Mesenchymal stem cell (in vitro differentiated cells and primary cell): ENCODE measurements around the gene GSAP.

ENCODE experiments used
- DNase-seq: peaks from one replicate; pipeline ENCODE4 v3.0.0-alpha.2; 2013
- H2AFZ ChIP-seq: one replicate; pipeline ENCODE4 v1.6.1; 2013; ENCODE audit warnings: low read depth, mild to moderate bottlenecking, control low read depth, inconsistent platforms, low read length, moderate library complexity
- H2AK5ac ChIP-seq: 2 replicates; pipeline ENCODE4 v1.6.1; 2013; ENCODE audit warnings: low read length, moderate library complexity, mild to moderate bottlenecking, inconsistent platforms; ENCODE audit not compliant: severe bottlenecking
- H2BK120ac ChIP-seq: one replicate; pipeline ENCODE4 v1.6.1; 2013; ENCODE audit warnings: low read depth, mild to moderate bottlenecking, inconsistent platforms, low read length, moderate library complexity
- H2BK12ac ChIP-seq, 2 experiments: one replicate each; pipeline ENCODE4 v1.6.1; 2013; ENCODE audit warnings: inconsistent platforms in 2 of 2, low read length in 2 of 2, mild to moderate bottlenecking in 2 of 2, moderate library complexity in 2 of 2, control low read depth in 1 of 2
- H2BK15ac ChIP-seq: one replicate; pipeline ENCODE4 v1.6.1; 2013; ENCODE audit warnings: mild to moderate bottlenecking, low read depth, inconsistent platforms; ENCODE audit not compliant: poor library complexity, severe bottlenecking
- H2BK5ac ChIP-seq: 2 replicates; pipeline ENCODE4 v1.6.1; 2013; ENCODE audit warnings: low read depth, mild to moderate bottlenecking, low read length, control low read depth, inconsistent platforms; ENCODE audit not compliant: poor library complexity, severe bottlenecking
- H3K14ac ChIP-seq, 2 experiments: one replicate each; pipeline ENCODE4 v1.6.1; 2013; ENCODE audit warnings: inconsistent platforms in 2 of 2, low read length in 2 of 2, control low read depth in 1 of 2, mild to moderate bottlenecking in 1 of 2, moderate library complexity in 1 of 2
- H3K18ac ChIP-seq, 2 experiments: one replicate each; pipeline ENCODE4 v1.6.1; 2013; ENCODE audit warnings: inconsistent platforms in 2 of 2, low read length in 2 of 2, control low read depth in 1 of 2, low read depth in 1 of 2, mild to moderate bottlenecking in 1 of 2
- H3K23ac ChIP-seq, 2 experiments: one replicate each; pipeline ENCODE4 v1.6.1; 2013; ENCODE audit warnings: inconsistent platforms in 2 of 2, low read length in 2 of 2, mild to moderate bottlenecking in 2 of 2, moderate library complexity in 2 of 2, control low read depth in 1 of 2
- H3K27ac ChIP-seq: 2 replicates; pipeline ENCODE4 v1.5.1; 2013; ENCODE audit warnings: mild to moderate bottlenecking, moderate library complexity, low read length, control low read depth, inconsistent platforms; ENCODE audit not compliant: poor library complexity, severe bottlenecking
- H3K27me3 ChIP-seq, 2 experiments: 2 replicates each; pipeline versions ENCODE4 v1.6.1 to v1.7.0; 2013; ENCODE audit warnings: low read length in 2 of 2, mild to moderate bottlenecking in 2 of 2, moderate library complexity in 2 of 2, control low read depth in 1 of 2, inconsistent platforms in 1 of 2; ENCODE audit not compliant: control insufficient read depth in 1 of 2, insufficient read depth in 1 of 2
- H3K36me3 ChIP-seq, 2 experiments: 2 replicates each; pipeline versions ENCODE4 v1.6.1 to v1.7.0; 2013; ENCODE audit warnings: low read length in 2 of 2, control low read depth in 1 of 2, inconsistent platforms in 1 of 2, low read depth in 1 of 2, mild to moderate bottlenecking in 1 of 2; ENCODE audit not compliant: insufficient read depth in 2 of 2, control insufficient read depth in 1 of 2
- H3K4ac ChIP-seq, 2 experiments: one replicate each; pipeline ENCODE4 v1.6.1; 2013; ENCODE audit warnings: inconsistent platforms in 2 of 2, low read length in 2 of 2, mild to moderate bottlenecking in 2 of 2, moderate library complexity in 2 of 2, control low read depth in 1 of 2, low read depth in 1 of 2
- H3K4me1 ChIP-seq: 2 replicates; pipeline ENCODE4 v1.6.1; 2013; ENCODE audit warnings: low read depth, low read length, control low read depth; ENCODE audit not compliant: control insufficient read depth, insufficient read depth
- H3K4me2 ChIP-seq: 2 replicates; pipeline ENCODE4 v1.6.1; 2013; ENCODE audit warnings: low read length, mild to moderate bottlenecking, inconsistent platforms; ENCODE audit not compliant: poor library complexity, severe bottlenecking
- H3K4me3 ChIP-seq, 2 experiments: 2 replicates each; pipeline versions ENCODE4 v1.5.1 to v1.7.0; 2013; ENCODE audit warnings: low read length in 2 of 2, mild to moderate bottlenecking in 2 of 2, control low read depth in 1 of 2, low read depth in 1 of 2; ENCODE audit not compliant: insufficient read depth in 1 of 2
- H3K79me1 ChIP-seq: replicated peaks from 2 replicates; pipeline ENCODE4 v1.6.1; 2013; ENCODE audit warnings: mild to moderate bottlenecking, control low read depth, low read length, inconsistent platforms; ENCODE audit not compliant: poor library complexity, severe bottlenecking
- H3K9ac ChIP-seq: 2 replicates; pipeline ENCODE4 v1.7.0; 2013; ENCODE audit warnings: mild to moderate bottlenecking, low read length, moderate library complexity
- H3K9me3 ChIP-seq: 2 replicates; pipeline ENCODE4 v1.7.0; 2013; ENCODE audit warnings: mild to moderate bottlenecking, low read length; ENCODE audit not compliant: control insufficient read depth
- H4K8ac ChIP-seq: one replicate; pipeline ENCODE4 v1.6.1; 2013; ENCODE audit warnings: inconsistent platforms, mild to moderate bottlenecking, low read length, moderate library complexity
- H4K91ac ChIP-seq: one replicate; pipeline ENCODE4 v1.6.1; 2013; ENCODE audit warnings: mild to moderate bottlenecking, low read length, inconsistent platforms
- WGBS: methylation state at CpG from one replicate; pipeline ENCODE4 v1.1.7; 2013; ENCODE audit warnings: mixed read lengths; 5-methylcytosine and 5-hydroxymethylcytosine counted together

The GSAP gene

DNA sequence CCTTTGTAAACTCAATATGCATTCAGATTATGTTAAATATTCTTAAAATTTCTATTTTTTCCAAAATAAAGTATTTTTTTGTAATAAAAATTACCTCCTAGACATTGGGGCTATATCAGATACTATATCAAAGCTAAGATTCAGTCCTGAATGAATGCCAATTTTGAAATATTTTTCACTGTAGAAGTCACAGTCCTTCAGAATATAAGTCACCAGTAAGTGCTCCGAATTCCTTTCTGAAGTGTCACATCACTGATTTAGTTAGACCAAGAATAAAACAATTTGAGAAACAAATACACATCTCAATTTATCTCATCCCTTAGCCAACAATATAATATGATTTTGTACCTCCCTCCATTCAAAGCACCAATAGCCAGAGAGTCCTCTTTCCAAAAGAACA lies 33.9 kb upstream of the GSAP start:
- Histone ChIP-seq H3K4me1 (no peaks in the 10 kb centered on the region), H2AK5ac (no peak overlapping the region), H4K91ac (no peak overlapping the region), H2BK15ac (no peak overlapping the region), H3K23ac (no peak overlapping the region), H3K4me2 (no peak overlapping the region), H3K9me3 (no peaks in the 10 kb centered on the region), H3K4me3 (no peak overlapping the region), H3K79me1 (no peaks in the 10 kb centered on the region), H3K27me3 (no peaks in the 10 kb centered on the region), H2BK120ac (no peak overlapping the region), H3K4ac (no peak overlapping the region), H2BK12ac (no peak overlapping the region), H3K9ac (no peak overlapping the region), H2BK5ac (no peak overlapping the region), H3K27ac (no peak overlapping the region), H3K36me3 (no peaks in the 10 kb centered on the region), H3K18ac (no peak overlapping the region), H4K8ac (no peak overlapping the region), H2AFZ (no peak overlapping the region), H3K14ac (no peak overlapping the region)
- no peak for DNase-seq
- 80% methylated on average over 1 of the region's 1 CpG for WGBS

DNA sequence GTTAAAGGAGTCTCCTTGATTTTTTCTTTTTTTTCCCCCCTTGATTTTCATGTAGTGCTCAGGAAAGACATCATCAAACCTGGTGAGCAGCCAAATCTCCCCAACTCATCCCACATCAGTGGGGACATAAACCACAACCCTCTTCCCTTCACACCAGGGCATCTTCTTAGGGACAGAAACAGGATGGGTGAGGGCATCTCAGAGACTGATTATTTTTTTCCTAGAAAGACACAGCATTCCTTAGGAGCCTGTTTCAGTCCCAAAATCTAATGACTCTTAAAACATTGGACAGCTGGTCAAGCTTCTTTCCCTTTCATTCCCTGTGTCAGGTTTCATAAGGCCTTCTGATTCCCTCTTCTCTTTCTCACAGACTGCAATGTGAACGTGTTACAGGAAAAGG lies 31.5 kb upstream of the GSAP start:
- no peak overlapping the region for H2BK15ac ChIP-seq
- no peak overlapping the region for H3K4me3 ChIP-seq
- H3K4me2 ChIP-seq, result no peak overlapping the region
- no peak for DNase-seq
- H2BK5ac ChIP-seq, result no peak overlapping the region
- no peak overlapping the region for H3K14ac ChIP-seq
- H3K79me1 ChIP-seq, result no peaks in the 10 kb centered on the region
- H3K27ac ChIP-seq, result no peak overlapping the region
- H2BK120ac ChIP-seq, result no peak overlapping the region
- H4K91ac ChIP-seq, result peak overlapping the region; percentile 39
- no peak overlapping the region for H4K8ac ChIP-seq
- no peaks in the 10 kb centered on the region for H3K36me3 ChIP-seq
- no peak overlapping the region for H3K23ac ChIP-seq
- no peak overlapping the region for H3K9ac ChIP-seq
- H3K9me3 ChIP-seq, result no peaks in the 10 kb centered on the region
- H3K4me1 ChIP-seq, result peaks cover 3% of the 10 kb centered on the region
- no peak overlapping the region for H2AK5ac ChIP-seq
- no peak overlapping the region for H3K18ac ChIP-seq
- 100% methylated on average over 1 of the region's 1 CpG for WGBS
- H2AFZ ChIP-seq, result no peak overlapping the region
- H3K4ac ChIP-seq, result no peak overlapping the region
- no peaks in the 10 kb centered on the region for H3K27me3 ChIP-seq
- H2BK12ac ChIP-seq, result no peak overlapping the region

DNA sequence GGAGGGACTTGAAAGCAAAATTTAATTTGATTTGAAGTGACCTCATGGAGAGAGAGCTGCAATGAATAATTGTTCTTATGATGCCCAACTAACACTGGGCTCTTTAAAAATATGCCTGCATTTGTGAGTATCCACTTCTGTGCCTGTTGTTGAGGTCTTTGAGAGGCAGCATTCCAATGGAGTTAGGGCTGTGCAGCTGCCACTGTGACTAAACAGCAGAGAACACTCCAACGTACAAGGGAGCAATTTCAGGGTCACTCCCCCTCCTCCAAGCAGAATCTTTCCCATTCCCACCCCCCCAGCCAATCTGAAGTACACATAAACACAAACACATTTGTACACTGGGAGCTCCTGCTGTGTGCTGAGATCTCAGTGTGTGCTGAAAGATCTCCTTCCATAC lies 28.0 kb upstream of the GSAP start:
- Histone ChIP-seq H4K91ac (no peak overlapping the region), H2AK5ac (no peak overlapping the region), H2BK12ac (no peak overlapping the region), H4K8ac (no peak overlapping the region), H3K79me1 (no peaks in the 10 kb centered on the region), H2AFZ (peak overlapping the region; percentile 15), H3K27me3 (no peaks in the 10 kb centered on the region), H3K4me1 (peaks cover 3% of the 10 kb centered on the region), H2BK5ac (no peak overlapping the region), H3K9ac (no peak overlapping the region), H2BK120ac (peak overlapping the region; percentile 58), H3K14ac (no peak overlapping the region), H2BK15ac (no peak overlapping the region), H3K23ac (no peak overlapping the region), H3K4ac (no peak overlapping the region), H3K27ac (no peak overlapping the region), H3K4me3 (no peak overlapping the region), H3K9me3 (no peaks in the 10 kb centered on the region), H3K36me3 (no peaks in the 10 kb centered on the region), H3K18ac (no peak overlapping the region), H3K4me2 (no peak overlapping the region)
- WGBS, result 0% methylated on average over 1 of the region's 1 CpG
- DNase-seq, result peak; percentile 70

DNA sequence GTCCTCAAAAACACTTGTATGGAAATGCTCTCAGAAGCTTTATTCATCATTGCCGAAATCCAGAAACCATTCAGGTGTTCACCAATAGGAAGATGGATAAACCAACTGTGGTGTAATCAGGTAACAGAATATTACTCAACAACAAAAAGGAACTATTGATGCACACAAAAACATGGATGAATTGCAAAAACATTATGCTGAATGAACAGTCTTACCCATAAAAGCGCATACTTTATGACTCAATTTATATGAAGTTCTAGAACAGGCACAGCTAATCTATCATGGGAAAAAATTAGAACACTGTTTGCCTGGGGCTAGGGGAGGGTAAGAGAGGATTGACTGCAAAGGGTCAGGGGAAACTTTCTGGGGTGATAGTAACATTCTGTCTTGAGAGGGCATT lies 26.9 kb upstream of the GSAP start:
- Histone ChIP-seq H3K18ac (no peak overlapping the region), H2BK5ac (no peak overlapping the region), H2AK5ac (no peak overlapping the region), H3K27ac (no peak overlapping the region), H3K4me2 (no peak overlapping the region), H3K14ac (no peak overlapping the region), H2BK120ac (no peak overlapping the region), H3K27me3 (no peaks in the 10 kb centered on the region), H3K4me1 (peaks cover 3% of the 10 kb centered on the region), H2AFZ (no peak overlapping the region), H4K8ac (no peak overlapping the region), H3K36me3 (no peaks in the 10 kb centered on the region), H2BK15ac (no peak overlapping the region), H2BK12ac (no peak overlapping the region), H3K23ac (no peak overlapping the region), H3K9me3 (no peaks in the 10 kb centered on the region), H3K4ac (no peak overlapping the region), H4K91ac (no peak overlapping the region), H3K9ac (no peak overlapping the region), H3K79me1 (no peaks in the 10 kb centered on the region), H3K4me3 (no peak overlapping the region)
- 100% methylated on average over 2 of the region's 2 CpGs for WGBS
- no peak for DNase-seq
